ENCODE data around the gene HAUS1.
"Not testable (repeated sequence)": the region's sequence is repeated elsewhere in the genome, so short reads cannot be mapped to it uniquely, and the experiment has no call there.

The HAUS1 gene

DNA sequence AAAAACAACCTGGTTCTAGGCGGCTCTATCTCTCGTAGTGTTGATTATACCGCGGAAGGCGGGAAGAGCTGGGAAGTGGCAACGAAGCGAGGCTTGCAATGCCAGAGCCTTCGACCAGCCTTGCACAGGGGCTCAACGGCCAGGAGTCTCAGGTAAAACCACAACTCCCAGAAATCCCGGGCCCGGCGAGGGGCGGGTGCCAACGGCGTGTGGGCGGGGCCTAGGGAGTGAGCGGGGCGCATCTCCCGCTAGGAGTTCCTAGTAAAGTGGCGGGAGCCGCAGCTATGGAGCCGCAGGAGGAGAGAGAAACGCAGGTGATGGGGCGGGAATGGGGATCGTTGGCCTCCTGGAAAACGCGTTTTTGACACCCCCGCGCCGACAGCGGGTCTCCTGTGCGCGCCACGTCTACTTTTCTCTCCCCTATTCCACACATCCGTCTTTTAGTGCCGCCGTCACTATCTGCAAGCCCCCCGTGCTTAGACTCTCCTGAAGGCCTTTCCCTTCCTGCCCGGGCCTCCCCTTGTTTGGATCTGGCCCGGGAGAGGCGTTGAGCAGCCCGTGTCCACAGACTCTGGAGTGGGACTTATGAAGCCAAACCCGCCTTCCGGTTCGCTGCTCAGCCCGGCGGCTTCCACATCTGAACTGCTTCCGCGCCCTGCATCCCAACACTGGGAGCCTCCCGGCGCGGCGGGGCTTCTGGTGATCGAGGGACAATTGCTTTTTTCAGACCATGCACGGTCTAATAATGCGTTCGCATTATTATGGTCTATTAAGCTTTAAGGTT, at the start of gene HAUS1:
HAUS1 (plus strand) TSS at position 258 of the 784 bp plus-strand sequence; CDS start at position 285, 27 bp downstream.
- peak; percentile 73 to 84 for DNase-seq

- peak in 1 of 2 experiments; percentile 32 for DNase-seq
Observed at GRCh38 chr18:46054956-46055837, 49.0 kb upstream of the HAUS1 start.

- DNase-seq, result no peak
Observed at GRCh38 chr18:46055838-46056230, 48.4 kb upstream of the HAUS1 start.

- no peak for DNase-seq
Observed at GRCh38 chr18:46060359-46060841, 43.8 kb upstream of the HAUS1 start.

DNA sequence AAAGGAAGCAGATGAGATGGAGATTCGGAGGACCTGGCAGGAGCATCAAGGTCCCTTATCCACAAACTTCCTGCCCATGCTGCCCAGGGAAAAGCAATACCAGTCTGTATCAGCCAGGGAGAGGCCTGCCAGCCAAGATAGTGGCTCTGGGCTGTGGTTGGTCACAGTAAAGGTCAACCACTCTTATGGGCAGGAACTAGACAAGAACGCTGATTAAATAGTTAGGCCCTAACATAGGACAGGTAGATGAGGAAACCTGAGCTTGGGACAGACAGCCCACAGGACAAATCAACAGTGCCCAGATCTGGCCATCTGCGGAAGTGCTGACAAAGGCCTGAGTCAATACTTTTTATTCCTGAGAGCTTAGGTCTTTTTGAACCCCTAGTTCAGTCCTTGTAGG, 42.8 kb upstream of the HAUS1 start:
- no peak for DNase-seq

GRCh38 chr18:46061796-46062195, 42.4 kb upstream of the HAUS1 start:
- DNase-seq, result no peak

- DNase-seq, result no peak
Observed at GRCh38 chr18:46062781-46063180, 41.4 kb upstream of the HAUS1 start.

GRCh38 chr18:46067438-46068007, 36.7 kb upstream of the HAUS1 start:
- no peak for DNase-seq

DNA sequence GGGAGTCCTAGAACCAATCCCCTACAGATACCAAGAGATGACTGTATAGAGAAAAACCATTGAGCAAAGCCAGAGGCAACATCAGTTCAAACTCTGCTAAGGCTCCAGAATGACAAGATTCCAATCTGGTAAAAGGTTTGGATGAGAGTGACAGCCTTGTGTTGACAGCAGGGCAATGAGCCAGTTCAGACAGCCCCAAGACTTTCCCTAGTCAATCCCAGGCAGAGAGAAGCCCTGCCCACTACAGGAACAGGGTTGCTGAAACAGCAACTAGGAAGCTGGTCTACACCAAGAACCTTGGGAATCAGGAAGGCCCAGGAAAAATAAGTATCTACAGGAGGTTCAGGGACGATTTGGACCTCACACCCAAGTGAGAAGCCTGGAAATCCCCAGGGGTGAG, 35.4 kb upstream of the HAUS1 start:
- DNase-seq, result no peak

DNA sequence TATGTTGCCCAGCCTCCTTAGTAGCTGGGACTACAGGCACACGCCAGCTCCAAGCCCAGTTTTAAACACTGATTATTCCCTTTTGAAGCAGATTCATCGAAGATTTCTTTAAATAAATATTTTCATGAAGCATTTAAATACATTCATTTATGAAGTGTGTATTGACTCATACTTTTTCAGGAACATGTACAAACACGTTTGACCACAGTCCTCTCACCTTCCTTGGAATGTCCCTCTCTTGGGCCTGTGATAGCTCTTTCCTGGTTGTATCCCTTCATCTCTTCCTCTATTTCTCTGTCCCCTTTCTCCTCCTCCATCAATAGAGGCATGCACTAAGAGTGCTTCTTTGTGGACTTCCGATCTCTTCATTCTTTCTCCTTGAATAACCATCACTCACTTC, 34.7 kb upstream of the HAUS1 start:
- DNase-seq, result no peak

GRCh38 chr18:46070232-46070631, 34.0 kb upstream of the HAUS1 start:
- DNase-seq, result no peak

DNA sequence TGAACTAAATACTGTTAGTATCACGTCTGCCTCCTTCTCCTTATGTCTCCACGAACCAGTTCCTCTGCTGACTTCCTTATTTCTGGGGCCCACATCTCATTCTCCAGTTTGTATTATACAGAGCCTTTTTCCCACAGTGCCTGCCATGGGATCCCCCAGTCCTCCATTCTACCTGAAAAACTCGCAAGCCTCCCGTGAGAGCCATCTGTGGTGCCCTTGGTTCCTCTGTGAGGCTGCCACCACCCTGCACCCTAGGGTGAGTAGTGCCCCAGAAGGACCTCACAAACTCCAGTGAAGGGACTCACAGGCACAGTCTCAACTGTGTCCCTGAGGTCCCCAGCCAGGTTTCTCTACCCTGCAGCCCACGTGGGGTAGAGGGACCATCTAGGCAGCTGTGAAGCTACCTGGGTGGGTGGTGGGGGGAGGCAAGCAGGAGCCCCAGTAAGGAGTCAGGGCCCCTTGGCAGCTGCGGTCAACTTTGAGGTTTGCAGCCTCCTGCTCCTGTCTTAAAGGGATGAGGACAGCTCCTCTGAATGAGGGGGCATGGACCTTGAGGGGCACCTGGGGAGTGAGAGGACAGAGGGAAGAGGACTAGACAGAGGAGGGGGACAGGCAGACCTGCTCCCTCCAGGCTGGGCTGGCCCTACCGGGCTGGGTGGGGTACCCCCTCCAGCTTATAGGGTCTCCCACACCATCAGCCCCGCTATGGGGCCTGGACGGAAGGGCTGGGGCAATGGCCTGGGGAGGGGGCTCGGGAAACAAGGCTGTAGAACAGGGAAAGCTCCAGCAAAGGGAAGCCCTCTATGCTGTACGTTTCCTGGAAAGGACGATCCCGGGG, 33.2 kb upstream of the HAUS1 start:
- peak; percentile 73 to 81 for DNase-seq

DNA sequence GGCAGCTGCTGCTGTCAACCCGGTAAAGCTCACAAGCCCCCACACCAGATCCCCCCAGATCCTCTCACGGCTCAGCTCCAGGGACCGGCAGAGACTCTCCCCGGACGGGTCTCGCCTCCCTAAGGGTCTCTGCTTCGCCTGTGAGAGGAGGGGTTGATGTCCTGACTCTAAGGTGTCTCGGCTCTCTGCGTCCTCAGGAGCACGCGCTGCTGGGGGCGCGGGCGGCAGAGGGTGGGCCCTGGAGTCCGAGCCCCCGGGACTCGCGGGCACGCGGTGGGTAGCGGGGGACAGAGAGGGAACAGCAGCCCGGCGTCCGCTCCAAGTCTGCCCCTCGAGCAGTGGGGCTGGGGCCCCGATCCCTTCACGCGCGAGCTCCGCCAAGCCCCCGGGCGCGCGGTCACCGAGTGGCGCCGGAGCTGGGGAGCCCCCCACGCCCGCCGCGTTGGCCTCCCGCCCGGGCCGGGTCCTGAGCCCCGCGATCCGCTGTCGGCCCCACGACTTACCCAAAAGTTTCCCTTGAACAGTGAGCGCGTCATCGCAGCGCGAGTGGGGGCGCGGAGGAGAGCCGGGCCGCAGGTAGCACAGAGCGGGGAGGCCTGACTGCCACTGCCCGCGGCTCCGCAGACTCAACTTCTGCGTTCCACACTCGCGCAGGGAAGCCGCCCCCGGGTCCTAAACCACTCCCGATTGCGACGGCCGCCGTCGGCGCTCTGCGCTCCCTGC, 32.4 kb upstream of the HAUS1 start, which contains the start of gene PSTPIP2:
PSTPIP2 (minus strand) TSS at position 608 of the 723 bp plus-strand sequence; CDS start at position 536, 72 bp downstream.
- peak; percentile 43 to 66 for DNase-seq

GRCh38 chr18:46072376-46072867, 31.8 kb upstream of the HAUS1 start:
- no peak for DNase-seq

- no peak for DNase-seq
Observed at GRCh38 chr18:46072959-46073358, 31.2 kb upstream of the HAUS1 start.

GRCh38 chr18:46073474-46074331, 30.5 kb upstream of the HAUS1 start:
- peak; percentile 64 to 75 for DNase-seq

DNA sequence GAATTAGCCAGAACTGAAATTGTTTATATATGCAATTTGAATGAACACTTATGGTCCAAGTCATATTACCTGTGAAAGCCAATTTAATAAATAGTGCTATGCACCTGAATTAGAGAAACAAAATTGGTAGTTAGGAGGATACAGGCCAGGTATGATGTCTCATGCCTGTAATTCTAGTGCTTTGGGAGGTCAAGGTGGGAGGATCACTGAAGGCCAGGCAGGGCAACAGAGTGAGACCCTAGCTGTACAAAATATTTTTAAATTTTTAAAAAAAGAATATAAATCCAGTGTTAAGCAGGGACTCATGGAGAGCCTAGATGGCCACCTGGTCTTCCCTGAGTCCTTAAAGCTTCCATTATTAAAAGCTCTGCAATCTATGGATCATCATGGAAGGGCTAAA, 24.8 kb upstream of the HAUS1 start:
- no peak for DNase-seq

DNA sequence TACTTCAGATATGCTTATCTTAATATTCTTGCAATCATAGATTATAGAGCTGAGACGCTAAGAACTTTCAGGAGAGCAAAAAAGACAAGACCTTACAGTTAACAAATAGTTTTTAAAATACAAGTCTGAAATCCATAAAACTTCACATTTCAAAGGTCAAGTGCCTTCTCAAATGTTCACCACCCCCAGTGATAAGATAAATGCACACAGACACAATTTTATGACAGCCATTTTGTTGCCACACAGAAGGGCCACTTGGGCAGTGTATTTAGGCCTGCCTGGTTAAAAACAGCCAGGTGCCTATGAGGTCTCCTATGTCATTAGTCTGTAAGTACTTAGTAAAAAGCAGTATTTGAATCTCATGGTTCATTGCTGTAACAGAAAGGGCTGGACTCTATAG, 24.0 kb upstream of the HAUS1 start:
- no peak for DNase-seq

DNA sequence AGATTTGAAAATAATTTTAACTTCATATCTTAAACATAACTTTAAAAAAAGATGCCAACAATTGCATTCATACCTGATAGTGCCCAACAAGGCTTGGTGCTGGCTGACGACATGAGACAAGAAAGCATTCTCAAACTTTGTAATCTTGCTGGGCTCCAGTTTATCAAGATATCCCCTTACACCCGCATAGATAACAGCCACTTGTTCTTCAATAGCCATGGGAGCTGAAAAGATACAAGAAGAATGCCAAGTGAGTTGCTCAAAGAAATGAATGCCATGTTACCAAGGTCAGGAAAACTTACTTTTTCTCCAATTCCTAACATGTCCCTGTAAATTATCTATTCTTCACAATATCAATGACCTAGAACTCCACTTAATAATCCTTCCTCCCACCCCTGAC, 19.8 kb upstream of the HAUS1 start:
- no peak for DNase-seq

GRCh38 chr18:46088501-46088900, 15.7 kb upstream of the HAUS1 start:
- not testable (repeated sequence) for DNase-seq

All from AML-193 (cell line).